Mucosa of rectum (tissue), 2 donors: ENCODE results near the gene DIP2A.
"Not testable (repeated sequence)": the region's sequence is repeated elsewhere in the genome, so short reads cannot be mapped to it uniquely, and the experiment has no call there.

Experiments
- H3K27ac ChIP-seq, 2 donors: one replicate each; pipeline ENCODE4 v1.7.0; 2013; ENCODE audit warnings: inconsistent platforms in 2 of 2, low read depth in 2 of 2, low read length in 2 of 2
- H3K27me3 ChIP-seq, 2 donors: one replicate each; pipeline ENCODE4 v1.7.0; 2013; ENCODE audit warnings: low read length in 2 of 2; ENCODE audit not compliant: control insufficient read depth in 2 of 2, insufficient read depth in 2 of 2
- H3K36me3 ChIP-seq, 2 donors: one replicate each; pipeline ENCODE4 v1.7.0; 2013; ENCODE audit warnings: low read length in 2 of 2; ENCODE audit not compliant: control insufficient read depth in 2 of 2, insufficient read depth in 2 of 2
- H3K4me1 ChIP-seq, 2 donors: one replicate each; pipeline ENCODE4 v1.7.0; 2013; ENCODE audit warnings: low read length in 2 of 2, mild to moderate bottlenecking in 1 of 2; ENCODE audit not compliant: control insufficient read depth in 2 of 2, insufficient read depth in 2 of 2
- H3K4me3 ChIP-seq, 2 donors: one replicate each; pipeline ENCODE4 v1.7.0; 2013; ENCODE audit warnings: low read length in 2 of 2
- H3K9ac ChIP-seq, 2 donors: one replicate each; pipeline ENCODE4 v1.7.0; 2013; ENCODE audit warnings: low read length in 2 of 2, low read depth in 1 of 2, mild to moderate bottlenecking in 1 of 2
- H3K9me3 ChIP-seq, 2 donors: one replicate each; pipeline ENCODE4 v1.7.0; 2013; ENCODE audit warnings: low read length in 2 of 2; ENCODE audit not compliant: control insufficient read depth in 2 of 2
- donor health status: healthy.
- donor health status: Normal muscosa, but diverticular disease.

The DIP2A gene

GRCh38 chr21:46516068-46516467, 57.4 kb downstream of the DIP2A start:
- Histone ChIP-seq H3K9ac (no peak overlapping the region), H3K27ac (no peak overlapping the region), H3K36me3 (peaks cover 29% of the 10 kb centered on the region in 2 donors), H3K27me3 (no peaks in the 10 kb centered on the region), H3K4me3 (no peak overlapping the region), H3K9me3 (no peaks in the 10 kb centered on the region), H3K4me1 (no peaks in the 10 kb centered on the region)

DNA sequence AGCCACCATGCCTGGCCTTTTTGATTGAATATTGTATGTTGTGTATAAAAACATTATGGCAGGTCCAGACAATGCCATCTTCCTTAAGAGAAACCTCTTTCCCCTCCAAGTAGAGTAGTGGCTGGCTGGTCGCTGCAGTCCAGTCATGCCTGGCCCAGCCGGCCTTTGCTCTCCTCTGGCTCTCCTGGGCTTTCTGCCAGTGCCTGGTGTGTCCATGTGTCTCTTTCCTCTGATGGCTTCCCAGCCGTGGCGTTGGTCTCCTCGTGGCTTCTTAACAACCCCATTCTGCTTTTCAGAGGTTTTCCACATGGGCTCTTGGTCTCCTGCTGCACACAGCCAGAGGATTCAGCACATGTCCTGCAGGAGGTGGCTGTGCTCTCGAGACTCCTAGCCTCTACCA, 58.7 kb downstream of the DIP2A start:
- no peak overlapping the region for H3K27ac ChIP-seq
- H3K4me1 ChIP-seq = no peaks in the 10 kb centered on the region

GRCh38 chr21:46518983-46519583, 60.4 kb downstream of the DIP2A start:
- Histone ChIP-seq H3K9ac (no peak overlapping the region), H3K4me3 (no peak overlapping the region), H3K36me3 (peaks cover 9 to 15% of the 10 kb centered on the region in 2 donors), H3K27ac (no peak overlapping the region), H3K4me1 (no peaks in the 10 kb centered on the region), H3K9me3 (no peaks in the 10 kb centered on the region), H3K27me3 (no peaks in the 10 kb centered on the region)

More for the DNA sequence above, 58.7 kb downstream of the DIP2A start:
- H3K36me3 ChIP-seq = peaks cover 16% of the 10 kb centered on the region in 2 donors
- H3K27me3 ChIP-seq = no peaks in the 10 kb centered on the region
- H3K9ac ChIP-seq = no peak overlapping the region
- H3K9me3 ChIP-seq = no peaks in the 10 kb centered on the region
- H3K4me3 ChIP-seq = no peak overlapping the region

DNA sequence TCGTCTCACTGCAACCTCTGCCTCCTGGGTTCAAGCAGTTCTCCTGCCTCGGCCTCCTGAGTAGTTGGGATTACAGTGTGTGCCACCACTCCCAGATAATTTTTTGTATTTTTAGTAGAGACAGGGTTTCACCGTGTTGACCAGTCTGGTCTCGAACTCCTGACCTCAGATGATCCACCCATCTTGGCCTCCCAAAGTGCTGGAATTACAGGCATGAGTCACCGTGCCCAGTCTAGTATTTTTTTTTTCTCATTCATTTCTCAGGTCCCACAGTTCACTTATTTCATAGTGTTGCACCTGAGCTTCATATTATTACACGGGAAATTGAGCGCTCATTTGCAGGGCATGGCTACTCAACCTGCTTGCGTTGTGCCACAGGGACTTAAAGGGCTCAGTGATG, 68.7 kb downstream of the DIP2A start:
- H3K27me3 ChIP-seq, H3K9ac ChIP-seq, H3K9me3 ChIP-seq, H3K27ac ChIP-seq, H3K4me1 ChIP-seq, H3K4me3 ChIP-seq: not testable (repeated sequence)
- H3K36me3 ChIP-seq = peaks cover 13 to 14% of the 10 kb centered on the region in 2 donors

DNA sequence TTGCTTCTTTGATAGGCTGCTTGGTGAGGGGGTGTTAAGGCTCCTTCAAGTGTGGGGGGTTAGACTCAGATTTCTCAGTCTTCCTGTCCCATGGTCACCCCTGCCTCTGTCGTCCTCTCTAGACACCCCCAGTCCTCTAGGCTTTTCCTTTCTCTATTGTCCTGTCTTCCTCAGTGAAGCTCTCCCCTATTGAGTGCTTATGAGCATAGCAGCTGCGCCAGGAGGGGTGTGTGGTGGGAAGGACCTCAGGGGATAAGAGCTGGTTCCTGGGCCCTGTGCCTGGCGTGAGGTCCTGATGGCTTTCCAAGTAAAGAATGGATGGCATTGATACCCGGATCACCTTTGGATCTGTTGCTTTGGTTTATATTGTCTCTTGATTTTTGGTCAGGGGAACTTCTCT, 69.1 kb downstream of the DIP2A start:
- Histone ChIP-seq H3K9me3 (no peaks in the 10 kb centered on the region), H3K9ac (no peak overlapping the region), H3K4me1 (no peaks in the 10 kb centered on the region), H3K4me3 (no peak overlapping the region), H3K27ac (no peak overlapping the region), H3K36me3 (peaks cover 14 to 15% of the 10 kb centered on the region in 2 donors), H3K27me3 (no peaks in the 10 kb centered on the region)

DNA sequence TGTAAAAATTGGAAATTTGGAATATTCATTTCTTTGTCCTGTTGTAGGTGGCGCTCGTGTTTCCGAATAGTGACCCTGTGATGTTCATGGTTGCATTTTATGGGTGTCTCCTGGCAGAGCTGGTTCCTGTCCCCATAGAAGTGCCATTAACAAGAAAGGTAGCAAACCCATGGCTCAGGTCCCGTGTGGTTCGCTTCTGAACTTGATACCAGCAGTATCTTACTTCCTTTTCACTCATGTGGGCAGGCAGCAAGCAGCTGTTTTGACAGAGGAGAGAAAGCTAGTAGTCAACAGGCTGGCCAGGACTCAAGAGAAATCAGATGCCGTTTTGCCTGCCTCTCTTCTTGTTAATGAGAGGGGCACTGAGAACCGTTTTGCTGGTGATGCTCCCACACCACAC, 73.4 kb downstream of the DIP2A start:
- H3K4me3 ChIP-seq = no peak overlapping the region
- H3K27me3 ChIP-seq = no peaks in the 10 kb centered on the region
- H3K9me3 ChIP-seq = no peaks in the 10 kb centered on the region
- H3K9ac ChIP-seq = no peak overlapping the region
- peaks cover 43% of the 10 kb centered on the region in 2 donors for H3K36me3 ChIP-seq
- H3K27ac ChIP-seq = no peak overlapping the region
- H3K4me1 ChIP-seq = no peaks in the 10 kb centered on the region

GRCh38 chr21:46537026-46537425, 78.3 kb downstream of the DIP2A start:
- Histone ChIP-seq H3K27me3 (no peaks in the 10 kb centered on the region), H3K4me1 (no peaks in the 10 kb centered on the region), H3K4me3 (no peak overlapping the region), H3K36me3 (peaks cover 70 to 81% of the 10 kb centered on the region in 2 donors), H3K27ac (no peak overlapping the region), H3K9me3 (no peaks in the 10 kb centered on the region), H3K9ac (no peak overlapping the region)

DNA sequence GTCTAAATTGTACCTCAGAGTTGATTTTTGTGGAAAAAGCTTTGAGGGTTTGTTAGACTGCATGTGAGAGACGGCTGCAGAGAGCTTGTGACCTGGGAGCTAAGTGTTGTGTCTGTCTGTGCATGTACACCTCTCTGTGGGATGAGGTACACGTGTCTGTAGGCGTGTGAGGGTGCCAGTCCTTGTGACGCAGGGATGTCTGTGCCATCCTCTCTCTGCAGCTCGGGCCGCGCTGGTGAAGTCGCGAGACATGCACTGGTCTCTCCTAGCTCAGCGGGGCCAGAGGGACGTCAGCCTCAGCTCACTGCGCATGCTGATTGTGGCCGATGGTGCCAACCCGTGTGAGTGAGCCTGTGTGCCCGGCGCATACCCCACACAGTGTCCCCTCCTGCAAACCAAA, 79.6 kb downstream of the DIP2A start:
- Histone ChIP-seq H3K9ac (no peak overlapping the region), H3K9me3 (no peaks in the 10 kb centered on the region), H3K4me3 (no peak overlapping the region), H3K36me3 (peaks cover 70 to 77% of the 10 kb centered on the region in 2 donors), H3K27me3 (no peaks in the 10 kb centered on the region), H3K4me1 (no peaks in the 10 kb centered on the region), H3K27ac (no peak overlapping the region)

DNA sequence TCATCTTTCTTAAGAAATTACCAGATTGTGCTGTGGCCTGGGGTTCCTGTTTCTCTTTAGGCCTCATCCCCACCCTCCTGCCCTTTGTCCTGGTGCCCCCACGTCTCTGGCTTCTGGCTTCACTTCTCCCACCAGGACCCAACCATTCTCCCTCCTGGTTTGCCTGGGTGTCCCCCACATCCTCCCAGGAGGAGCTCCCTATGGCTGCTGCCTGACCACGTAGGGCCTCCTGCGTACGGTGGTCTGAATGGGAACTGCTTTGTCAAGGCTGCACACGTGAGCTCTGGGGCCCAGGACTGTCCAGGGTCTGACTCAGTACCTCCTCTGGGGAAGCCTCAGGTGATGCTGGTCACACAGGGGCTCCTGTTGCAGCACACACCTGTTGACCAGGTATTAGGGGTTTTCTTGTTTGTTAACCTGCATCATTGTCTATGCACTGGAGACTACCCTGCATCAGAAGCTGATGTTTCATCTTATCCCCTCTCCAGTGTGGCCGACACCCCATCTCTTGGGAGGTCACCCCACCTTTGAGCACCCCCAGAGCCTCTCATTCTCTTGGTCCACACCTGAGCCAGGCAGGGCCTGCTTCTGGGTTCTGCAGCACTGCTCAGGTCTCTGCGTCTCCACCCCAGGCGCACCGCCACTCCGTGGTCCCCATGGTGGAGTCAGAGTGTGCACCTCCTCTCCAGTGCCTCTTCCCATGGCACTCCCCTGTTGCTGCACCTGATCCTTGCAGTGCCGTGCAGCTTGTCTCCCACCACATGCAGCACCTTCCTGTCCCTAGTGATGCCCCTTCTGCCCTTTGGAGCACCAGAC, 80.4 kb downstream of the DIP2A start:
- H3K9me3 ChIP-seq = no peaks in the 10 kb centered on the region

DNA sequence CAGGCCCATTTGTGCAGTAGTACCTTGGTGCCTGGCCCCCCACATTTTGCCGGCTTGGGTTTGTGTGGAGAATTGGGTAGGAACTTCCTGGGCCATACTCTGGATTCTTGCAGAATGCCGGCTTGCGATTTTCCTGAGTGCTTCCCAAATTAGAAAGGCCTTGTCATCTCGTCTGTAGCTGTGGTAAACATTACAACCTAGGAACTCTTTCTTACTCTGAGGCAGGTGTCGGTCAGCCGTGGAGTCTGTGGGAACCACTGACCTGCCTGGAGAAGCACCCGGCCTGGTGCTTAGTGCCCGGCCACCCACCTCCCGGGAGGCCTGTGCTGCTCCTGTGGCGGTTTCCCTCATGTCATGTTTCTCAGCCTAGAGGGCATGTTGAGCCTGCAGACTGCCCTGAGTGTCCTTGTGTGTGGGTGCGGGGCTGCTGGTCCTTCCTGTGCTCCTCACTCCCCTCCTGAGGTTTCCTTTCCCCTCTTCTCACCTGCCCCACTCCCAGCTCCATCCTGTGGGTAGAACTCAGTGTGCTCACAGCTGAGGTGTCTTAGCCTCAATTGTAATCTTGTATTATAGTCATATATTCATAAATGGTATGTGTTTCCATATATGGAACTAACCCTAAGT, 81.5 kb downstream of the DIP2A start:
- Histone ChIP-seq H3K27me3 (no peaks in the 10 kb centered on the region), H3K27ac (no peak overlapping the region), H3K9ac (no peak overlapping the region), H3K4me1 (no peaks in the 10 kb centered on the region), H3K36me3 (peaks cover 68 to 80% of the 10 kb centered on the region in 2 donors), H3K4me3 (no peak overlapping the region), H3K9me3 (no peaks in the 10 kb centered on the region)

More for the DNA sequence above, 80.4 kb downstream of the DIP2A start:
- Histone ChIP-seq H3K4me3 (no peak overlapping the region), H3K36me3 (peaks cover 72 to 77% of the 10 kb centered on the region in 2 donors), H3K27ac (no peak overlapping the region), H3K4me1 (no peaks in the 10 kb centered on the region), H3K9ac (no peak overlapping the region), H3K27me3 (no peaks in the 10 kb centered on the region)
